Body of pancreas (tissue), 4 donors: Measurements from ENCODE around the gene ADGRD1.

Experiments
- POLR2A ChIP-seq, 3 donors: fragments of 450-650 bp; IDR thresholded peaks; one replicate each; pipeline ENCODE4 v1.6.1; 2016; ENCODE audit warnings: antibody characterized with exemption in 3 of 3, mild to moderate bottlenecking in 2 of 3
- TF ChIP-seq, protein P1 (sequence below), 7 experiments: fragments of 450-650 bp in 4 of 7; fragments of 200-600 bp in 3 of 7; sonication (generic) in 3 of 7; IDR thresholded peaks; one replicate each; pipeline ENCODE4 v1.5.1; 2016 to 2019; ENCODE audit warnings: antibody characterized with exemption in 7 of 7

DNA sequence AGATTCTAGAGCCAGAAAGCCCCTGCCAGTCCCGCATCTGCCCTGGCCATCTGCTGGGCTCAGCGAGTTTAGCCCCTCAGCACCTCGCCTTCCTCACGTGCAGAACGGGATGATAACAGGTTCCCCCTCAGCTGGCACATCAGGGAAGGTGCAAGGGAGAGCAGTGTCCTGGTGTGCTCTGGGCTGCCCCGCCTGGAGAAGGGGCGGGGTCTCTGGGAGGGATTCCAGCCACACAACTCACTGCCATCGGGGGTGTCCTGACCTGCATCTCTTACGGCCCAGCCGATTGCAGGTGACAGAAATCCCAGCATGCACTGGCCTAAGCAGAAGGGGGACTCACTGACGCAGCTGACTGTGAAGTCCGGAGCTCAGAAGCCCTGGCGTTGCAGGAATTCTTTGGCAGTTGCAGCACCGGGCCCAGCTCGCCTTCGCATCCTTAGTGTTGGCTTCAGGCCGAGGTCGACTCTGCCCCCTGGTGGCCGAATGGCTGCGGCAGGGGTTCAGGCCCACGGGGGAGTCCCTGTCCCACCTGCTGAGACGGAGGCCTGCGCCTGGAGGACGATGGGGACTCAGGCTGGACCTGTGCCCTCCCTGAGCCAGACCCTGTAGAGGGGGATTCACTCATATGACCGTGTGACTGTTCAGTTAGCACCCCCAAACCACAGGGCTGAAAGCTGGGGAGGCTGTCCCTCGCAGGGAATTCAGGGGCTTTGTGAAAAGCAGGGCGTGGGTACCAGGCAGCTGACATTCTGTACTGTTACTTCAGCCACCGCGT lies 178.6 kb downstream of the ADGRD1 start:
- TF ChIP-seq, protein P1, sequence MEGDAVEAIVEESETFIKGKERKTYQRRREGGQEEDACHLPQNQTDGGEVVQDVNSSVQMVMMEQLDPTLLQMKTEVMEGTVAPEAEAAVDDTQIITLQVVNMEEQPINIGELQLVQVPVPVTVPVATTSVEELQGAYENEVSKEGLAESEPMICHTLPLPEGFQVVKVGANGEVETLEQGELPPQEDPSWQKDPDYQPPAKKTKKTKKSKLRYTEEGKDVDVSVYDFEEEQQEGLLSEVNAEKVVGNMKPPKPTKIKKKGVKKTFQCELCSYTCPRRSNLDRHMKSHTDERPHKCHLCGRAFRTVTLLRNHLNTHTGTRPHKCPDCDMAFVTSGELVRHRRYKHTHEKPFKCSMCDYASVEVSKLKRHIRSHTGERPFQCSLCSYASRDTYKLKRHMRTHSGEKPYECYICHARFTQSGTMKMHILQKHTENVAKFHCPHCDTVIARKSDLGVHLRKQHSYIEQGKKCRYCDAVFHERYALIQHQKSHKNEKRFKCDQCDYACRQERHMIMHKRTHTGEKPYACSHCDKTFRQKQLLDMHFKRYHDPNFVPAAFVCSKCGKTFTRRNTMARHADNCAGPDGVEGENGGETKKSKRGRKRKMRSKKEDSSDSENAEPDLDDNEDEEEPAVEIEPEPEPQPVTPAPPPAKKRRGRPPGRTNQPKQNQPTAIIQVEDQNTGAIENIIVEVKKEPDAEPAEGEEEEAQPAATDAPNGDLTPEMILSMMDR (IDR thresholded peaks at IDR 0.05): peak; percentile 37 to 65 (median 61)
- TF ChIP-seq POLR2A (IDR thresholded peaks at IDR 0.05): no peak
